Glomerular visceral epithelial cell (primary cell): ENCODE results near the gene GZF1.
"Not testable (repeated sequence)": the region's sequence is repeated elsewhere in the genome, so short reads cannot be mapped to it uniquely, and the experiment has no call there.

Source experiments
- DNase-seq: peaks from one replicate; pipeline ENCODE4 v3.0.0-alpha.2; 2016; ENCODE audit errors: extremely low spot score

GZF1 gene

GRCh38 chr20:23346002-23346401, 16.0 kb upstream of the GZF1 start:
- DNase-seq, result no peak

DNA sequence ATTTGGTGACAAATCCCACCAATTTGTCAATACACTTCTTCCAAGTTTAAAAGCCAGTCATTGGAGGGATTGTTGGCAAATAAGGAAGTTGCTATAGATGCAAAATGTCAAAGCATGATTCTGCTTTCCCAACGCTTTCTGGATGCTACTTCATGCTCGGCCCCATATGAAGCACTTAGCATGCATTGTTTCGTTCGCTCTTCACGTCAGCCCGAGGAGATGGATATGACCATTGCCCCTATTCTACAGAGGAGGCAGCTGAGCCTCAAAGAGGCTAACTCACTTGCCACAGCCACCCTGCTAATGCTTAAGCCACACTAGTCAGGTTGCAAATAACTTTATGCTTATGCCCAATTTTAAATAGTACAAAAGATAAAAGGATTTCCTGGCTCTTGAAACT, 14.2 kb upstream of the GZF1 start:
- DNase-seq, result no peak

- DNase-seq, result not testable (repeated sequence)
Observed at GRCh38 chr20:23348510-23348909, 13.5 kb upstream of the GZF1 start.

GRCh38 chr20:23349338-23350195, 12.4 kb upstream of the GZF1 start:
- DNase-seq, result peak; percentile 88

DNA sequence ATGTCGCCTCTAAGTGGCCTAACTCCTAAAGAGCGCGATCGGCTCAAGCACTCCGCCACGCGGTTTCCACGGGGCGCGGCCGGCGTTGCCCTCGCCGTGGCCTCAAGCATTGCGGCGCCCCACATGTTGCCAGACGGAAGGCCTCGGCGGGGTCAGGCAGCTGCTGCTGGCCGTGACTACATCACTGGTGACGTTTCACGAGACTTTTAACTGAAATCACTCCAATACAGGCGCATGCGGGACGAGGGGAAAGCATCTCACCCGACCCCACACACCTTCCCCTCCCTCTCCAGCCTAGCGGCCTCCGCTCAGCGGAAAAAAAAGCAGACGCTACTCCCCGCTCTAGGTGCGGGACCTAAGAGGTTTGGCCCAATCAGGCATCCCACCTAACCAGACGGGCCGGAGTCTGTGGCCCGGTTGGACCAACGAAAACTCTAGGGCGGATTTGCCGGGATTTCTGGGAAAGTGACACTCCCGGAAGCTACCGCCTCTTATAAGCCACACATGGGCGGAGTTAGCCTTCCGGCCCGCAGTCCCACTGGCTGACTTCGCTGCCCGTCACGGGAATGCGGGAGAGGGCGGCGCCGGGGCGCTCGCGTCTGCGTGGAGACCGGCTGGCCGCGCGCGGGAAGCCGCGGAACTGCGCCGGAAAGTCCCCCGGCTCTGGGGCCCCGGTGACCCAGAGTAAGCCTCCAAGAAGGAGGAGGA, 11.6 kb upstream of the GZF1 start, which contains the start of gene NXT1:
Gene NXT1, plus strand, starts transcription at position 596 of the 708 bp plus-strand sequence. CDS start 3,251 bp downstream, outside the sequence.
- DNase-seq, result peak; percentile 99

GRCh38 chr20:23350904-23351838, 10.8 kb upstream of the GZF1 start:
- DNase-seq, result peak; percentile 57

GRCh38 chr20:23356203-23356602, 5.8 kb upstream of the GZF1 start:
- DNase-seq, result no peak

GRCh38 chr20:23357767-23358562, 4.0 kb upstream of the GZF1 start:
- peak; percentile 100 for DNase-seq

DNA sequence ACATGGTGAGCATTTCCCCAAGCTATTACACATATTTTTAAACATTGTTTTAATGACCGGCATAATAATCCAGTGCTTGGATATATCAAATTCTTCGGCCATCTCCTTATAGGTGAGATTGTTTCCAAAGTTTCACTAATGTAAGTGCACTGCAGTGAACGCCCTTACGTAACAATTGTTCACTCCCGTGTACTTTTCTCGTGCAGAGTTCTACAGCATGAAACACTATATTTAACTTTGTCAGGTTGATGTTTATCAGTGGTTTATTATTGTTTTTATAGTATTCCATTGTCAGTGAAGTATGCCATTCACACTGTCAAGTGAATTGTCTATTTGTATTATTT, 3.4 kb upstream of the GZF1 start:
- DNase-seq, result no peak

DNA sequence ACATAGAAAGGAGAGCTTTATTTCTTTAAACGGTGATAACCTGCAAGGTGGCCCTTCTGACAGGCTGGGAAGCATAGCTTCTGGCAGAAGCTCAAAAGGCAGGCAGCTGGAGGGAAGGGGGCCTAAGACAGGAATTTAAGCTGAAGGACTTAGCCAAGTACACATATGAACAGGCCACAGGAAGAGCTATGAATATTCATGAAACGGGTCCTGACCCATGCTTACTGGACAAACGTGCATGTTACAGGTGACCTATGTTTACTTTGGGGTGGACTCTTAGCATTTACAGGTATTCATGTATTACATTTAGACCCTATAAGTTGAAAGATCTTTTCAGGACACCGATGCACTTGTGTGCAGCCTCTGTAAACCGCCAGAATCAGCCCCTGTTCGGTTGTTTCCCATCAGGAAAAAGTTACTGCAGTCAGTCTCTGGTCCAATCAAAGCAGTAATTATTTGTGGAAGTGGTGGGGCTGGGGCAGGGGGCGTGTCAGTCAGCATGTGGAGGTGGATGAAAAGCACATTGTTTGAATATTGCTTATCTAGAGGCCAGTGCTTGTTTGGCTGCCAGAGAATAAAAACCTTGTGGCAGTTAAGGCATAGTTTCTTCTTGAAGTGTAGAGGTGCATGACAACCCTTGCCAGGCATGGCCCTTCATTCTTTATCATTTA, 2.9 kb upstream of the GZF1 start:
- no peak for DNase-seq

GRCh38 chr20:23360531-23360930, 1.5 kb upstream of the GZF1 start:
- no peak for DNase-seq

DNA sequence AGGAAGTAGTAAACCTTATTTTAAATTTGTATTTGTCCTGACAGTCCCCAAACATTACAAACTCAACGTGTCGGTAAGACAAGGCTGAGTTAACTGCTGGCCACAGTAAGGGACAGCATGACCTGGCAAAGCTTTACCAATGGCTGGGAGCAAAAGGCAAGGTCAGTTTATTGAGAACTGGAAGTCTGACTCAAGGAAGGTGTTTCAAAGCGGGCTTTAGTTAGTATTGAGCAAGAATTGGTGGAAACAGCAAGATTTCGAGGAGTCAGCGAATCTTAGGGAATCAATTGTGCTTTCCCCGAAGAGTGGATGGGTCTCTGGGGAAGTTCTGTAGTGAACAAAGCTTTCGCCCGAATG, 885 bp upstream of the GZF1 start:
- no peak for DNase-seq

GRCh38 chr20:23362392-23363256, 642 bp downstream of the GZF1 start:
- DNase-seq, result no peak

- DNase-seq, result no peak
Observed at GRCh38 chr20:23363257-23363649, 1.3 kb downstream of the GZF1 start.

GRCh38 chr20:23365390-23366165, 3.6 kb downstream of the GZF1 start:
- DNase-seq, result no peak

GRCh38 chr20:23366384-23366783, 4.4 kb downstream of the GZF1 start:
- DNase-seq, result no peak

DNA sequence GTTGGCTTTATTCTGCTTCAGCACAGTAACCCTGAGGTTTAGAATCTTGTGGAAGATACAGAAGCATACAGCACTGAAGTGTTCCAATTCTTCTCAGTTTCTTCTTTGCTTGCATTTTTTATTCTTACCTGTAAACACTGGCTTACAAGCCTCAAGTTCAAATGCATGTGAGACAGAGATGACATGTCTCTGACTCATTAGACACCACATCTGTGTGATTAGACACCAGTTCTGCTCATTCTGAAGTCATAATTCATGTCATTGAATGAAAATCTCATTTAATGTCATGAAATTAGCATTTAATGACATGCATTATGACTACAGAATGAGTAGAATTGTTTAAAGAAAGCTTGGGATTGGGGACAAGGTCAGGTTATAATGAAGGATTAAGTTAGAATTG, 5.8 kb downstream of the GZF1 start:
- DNase-seq, result no peak

DNA sequence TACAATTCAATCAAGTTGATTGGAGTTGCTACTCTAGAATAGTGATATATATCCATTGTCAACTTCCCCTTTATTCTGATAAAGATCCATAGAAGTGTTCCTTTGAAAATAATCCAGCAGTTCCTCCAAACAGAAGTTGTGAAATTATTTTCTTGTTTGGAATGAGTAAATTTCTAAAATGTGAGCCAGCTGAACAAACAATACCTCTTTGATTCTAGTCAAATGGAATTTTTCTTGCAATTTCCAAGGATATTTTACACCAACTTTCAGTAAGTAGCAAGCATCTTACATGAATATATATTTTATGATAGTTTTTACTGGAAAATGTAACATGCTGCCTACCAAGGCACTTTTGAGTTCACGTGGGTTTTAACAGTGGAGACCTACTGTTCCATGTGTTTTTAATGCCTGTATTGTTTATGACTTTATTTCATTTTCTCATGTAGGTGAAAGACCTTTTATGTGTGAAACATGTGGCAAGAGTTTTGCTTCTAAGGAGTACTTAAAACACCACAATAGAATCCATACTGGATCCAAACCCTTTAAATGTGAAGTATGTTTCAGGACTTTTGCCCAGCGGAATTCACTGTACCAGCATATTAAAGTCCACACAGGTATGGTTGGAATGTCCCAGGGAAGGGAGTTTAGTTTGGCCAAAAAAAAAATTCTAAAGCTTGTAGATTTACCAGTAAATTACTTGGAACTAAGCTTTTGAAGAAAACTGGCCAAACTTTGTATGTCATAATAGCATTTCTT, 6.5 kb downstream of the GZF1 start:
- no peak for DNase-seq
